Transverse colon (tissue), 4 donors: ENCODE results near the gene SH2D4B.

Source experiments
- CTCF ChIP-seq, 5 experiments: fragments of 200-600 bp in 3 of 5; fragments of 450-650 bp in 2 of 5; sonication (generic) in 3 of 5; IDR thresholded peaks; 1 replicate in 2 of 5; 2 replicates in 3 of 5; pipeline ENCODE4 v1.5.1; 2016 to 2017; ENCODE audit warnings: antibody characterized with exemption in 5 of 5, inconsistent platforms in 3 of 5, mild to moderate bottlenecking in 2 of 5, moderate library complexity in 1 of 5
- POLR2AphosphoS5 ChIP-seq, 3 donors: sonication (generic); formaldehyde crosslinking; IDR thresholded peaks; one replicate each; pipeline ENCODE4 v1.6.1; 2016; ENCODE audit warnings: antibody characterized with exemption in 3 of 3

DNA sequence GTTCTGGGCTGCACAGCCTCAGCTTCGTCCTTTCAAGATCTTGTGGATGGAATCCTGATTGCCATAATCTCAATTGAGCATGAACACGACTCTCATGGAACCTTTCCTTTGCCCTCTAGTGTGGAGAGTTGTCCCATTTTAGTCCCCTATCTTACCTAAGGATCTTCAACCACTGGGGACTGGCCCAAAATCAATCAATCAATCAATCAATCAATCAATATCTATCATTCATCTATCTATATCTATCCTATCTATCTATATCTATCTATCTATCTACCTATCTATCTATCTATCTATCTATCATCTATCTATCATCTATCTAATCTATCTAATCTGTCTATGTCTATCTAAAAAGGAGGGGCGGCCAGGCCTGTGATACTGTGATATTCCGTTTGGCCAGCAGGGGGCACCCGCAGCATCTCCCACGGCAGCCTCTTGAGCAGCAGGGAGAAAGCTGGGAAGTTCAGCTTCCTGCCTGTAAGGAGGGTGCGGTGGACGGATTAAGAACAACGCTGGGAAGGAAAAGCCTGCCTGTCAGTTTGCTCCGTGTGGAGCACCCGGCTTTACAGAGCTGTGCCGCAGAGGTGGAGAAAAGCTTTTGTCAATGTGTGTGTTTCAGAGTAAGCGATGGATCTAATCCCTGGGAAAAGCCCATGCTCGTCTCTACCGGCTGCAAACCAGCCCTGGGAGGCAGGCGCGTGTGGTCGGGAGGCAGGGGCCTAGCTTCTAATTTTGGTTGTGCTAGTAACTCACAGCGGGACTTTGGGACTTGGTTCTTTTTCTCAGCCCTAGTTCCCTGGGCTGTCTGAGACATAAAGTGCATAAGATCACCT is 124.9 kb downstream of the SH2D4B start:
- TF ChIP-seq POLR2AphosphoS5 (IDR thresholded peaks at IDR 0.05) (no peak), CTCF (IDR thresholded peaks at IDR 0.05) (peak; percentile 87 to 91 (median 89))
